Adrenal gland (tissue), 12 donors: ENCODE measurements around the gene AGBL4. TPM values are rescaled to one million over a fixed set of nuclear protein-coding genes. Genes with fewer than 3 reads are reported as not detected.

Experiments
- DNase-seq, 7 donors: peaks; one replicate each; pipeline ENCODE4 v3.0.0-alpha.2; 2019 to 2020
- H3K27ac ChIP-seq, 5 donors: fragments of 200-600 bp; sonication (generic) in 4 of 5; 1 replicate in 3 of 5; 2 replicates in 2 of 5; pipeline versions ENCODE4 v1.5.1 to v1.8.0; 2016 to 2020; ENCODE audit warnings: mild to moderate bottlenecking in 1 of 5
- H3K27me3 ChIP-seq: fragments of 200-600 bp; 2 replicates; pipeline ENCODE4 v1.8.0; 2021
- H3K36me3 ChIP-seq, 2 donors: fragments of 200-600 bp; replicated peaks in 1 of 2; 1 replicate in 1 of 2; 2 replicates in 1 of 2; pipeline versions ENCODE4 v1.5.1 to v1.8.0; 2018 to 2022
- H3K4me1 ChIP-seq, 2 donors: fragments of 200-600 bp; replicated peaks in 1 of 2; 1 replicate in 1 of 2; 2 replicates in 1 of 2; pipeline versions ENCODE4 v1.5.1 to v1.8.0; 2018 to 2021
- H3K4me3 ChIP-seq, 4 donors: fragments of 200-600 bp; sonication (generic) in 3 of 4; one replicate each; pipeline ENCODE4 v1.5.1; 2016 to 2018
- H3K9me3 ChIP-seq, 3 donors: fragments of 200-600 bp; sonication (generic) in 1 of 3; replicated peaks in 1 of 3; 1 replicate in 2 of 3; 2 replicates in 1 of 3; pipeline versions ENCODE4 v1.5.1 to v1.8.0; 2016 to 2021
- CTCF ChIP-seq, 6 experiments: fragments of 450-650 bp in 4 of 6; fragments of 200-600 bp in 2 of 6; sonication (generic) in 1 of 6; IDR thresholded peaks; 1 replicate in 5 of 6; 2 replicates in 1 of 6; pipeline versions ENCODE4 v1.5.1 to v1.8.0; 2016 to 2021; ENCODE audit warnings: antibody characterized with exemption in 6 of 6, mild to moderate bottlenecking in 2 of 6, moderate library complexity in 1 of 6
- POLR2A ChIP-seq, 2 donors: fragments of 450-650 bp; IDR thresholded peaks; one replicate each; pipeline ENCODE4 v1.6.1; 2017; ENCODE audit warnings: antibody characterized with exemption in 2 of 2, mild to moderate bottlenecking in 2 of 2, moderate library complexity in 1 of 2
- WGBS, 4 donors: extraction: QIAGEN DNeasy Blood & Tissue Kit in 2 of 4; methylation state at CpG; one replicate each; pipeline versions ENCODE4 v1.1.5 to v1.1.7; 2013 to 2017; 5-methylcytosine and 5-hydroxymethylcytosine counted together
- intact Hi-C, 2 donors: fragments of 100-400 bp; cut with DNase I; formaldehyde crosslinking; loops; one replicate each; pipeline versions ENCODE4 v1.14.1 to v1.15.0; 2022 to 2023
- polyA plus RNA-seq, 3 donors: library from polyadenylated mRNA; stranded (reverse); fragments of 200-250 nt in 2 of 3; fragments of 350-450 nt in 1 of 3; fragmentation: Illumina TruSeq in 1 of 3; extraction: RNeasy Lipid Tissue Mini Kit (QIAGEN cat#74804) in 1 of 3; gene quantifications; one replicate each; pipeline ENCODE4 v1.2.3, GENCODE V29; 2013 to 2014
- small RNA-seq, 2 donors: library from RNA; depleted of rRNA; stranded (forward); fragments of <200 nt; gene quantifications; one replicate each; pipeline ENCODE3, GENCODE V24; 2016
- total RNA-seq, 9 donors: library from RNA; depleted of rRNA in 4 of 9; stranded (reverse); fragments of >200 nt in 4 of 9; fragments of 120-200 nt in 1 of 9; fragmentation: NEBNext Ultra II Directional in 1 of 9; extraction: Animal tissue kit (Norgen Biotek cat#: 25700) in 1 of 9; gene quantifications; one replicate each; pipeline versions ENCODE4 v1.1.0 to v1.2.4, GENCODE V29; 2013 to 2023
- donor health status: healthy with polysubstance abuse.
- donor health status: Bipolar disorder and iron deficiency.
- donor health status: DM: yes; HTN: yes; CAD: no.
- donor health status: DM: no; HTN: no; CAD: no.
- donor health status: DM: no; HTN: no; CAD: no.
- donor health status: DM: yes; HTN: yes; CAD: no.

The AGBL4 gene
- total and polyA plus RNA-seq, 12 donors: 0.10 to 1.9 (median 0.80) TPM; not detected in 2

GRCh38 chr1:48488721-48489120 lies 1535.0 kb downstream of the AGBL4 start:
- no peak for TF ChIP-seq POLR2A (IDR thresholded peaks at IDR 0.05)
- no peak for TF ChIP-seq CTCF (IDR thresholded peaks at IDR 0.05)
- 60 to 90% (median 85%) methylated on average over 2 of the region's 2 CpGs for WGBS, 4 donors
- H3K9me3 ChIP-seq: no peaks in the 10 kb centered on the region
- intact Hi-C loops: no loop called here
- no peak overlapping the region for H3K27ac ChIP-seq
- H3K4me1 ChIP-seq: peaks cover 0 to 17% of the 10 kb centered on the region in 2 donors
- no peaks in the 10 kb centered on the region for H3K27me3 ChIP-seq
- no peak for DNase-seq
- no peaks in the 10 kb centered on the region for H3K36me3 ChIP-seq
- H3K4me3 ChIP-seq: no peak overlapping the region

Small RNA genes lying within 50 kb of the gene (small RNA-seq; reads per million reads assigned to genes)
- gene AL390023.1: 0 reads per million in 2 donors

Other genes with a start within 250 kb of the AGBL4 start
- gene ELAVL4, start 85.0 kb upstream of the AGBL4 start, total RNA-seq: 10 to 100 TPM in 2 of 9 donors, 1 to 10 TPM in 2, under 1 TPM in 3, not detected in 2; 0.18 to 17.7 (median 4.5) TPM
- 10 to 100 TPM in 1 of 3 donors, 1 to 10 TPM in 2; 2.4 to 13.3 (median 4.1) TPM for gene ELAVL4, start 85.0 kb upstream of the AGBL4 start, polyA plus RNA-seq